Measurements from ENCODE around the gene FRY. TPM values are rescaled to one million over a fixed set of nuclear protein-coding genes. Genes with fewer than 3 reads are reported as not detected.

The FRY gene
- total RNA-seq, 4 donors from 2014 or later, result 21.1 to 89.7 (median 34.4) TPM

DNA sequence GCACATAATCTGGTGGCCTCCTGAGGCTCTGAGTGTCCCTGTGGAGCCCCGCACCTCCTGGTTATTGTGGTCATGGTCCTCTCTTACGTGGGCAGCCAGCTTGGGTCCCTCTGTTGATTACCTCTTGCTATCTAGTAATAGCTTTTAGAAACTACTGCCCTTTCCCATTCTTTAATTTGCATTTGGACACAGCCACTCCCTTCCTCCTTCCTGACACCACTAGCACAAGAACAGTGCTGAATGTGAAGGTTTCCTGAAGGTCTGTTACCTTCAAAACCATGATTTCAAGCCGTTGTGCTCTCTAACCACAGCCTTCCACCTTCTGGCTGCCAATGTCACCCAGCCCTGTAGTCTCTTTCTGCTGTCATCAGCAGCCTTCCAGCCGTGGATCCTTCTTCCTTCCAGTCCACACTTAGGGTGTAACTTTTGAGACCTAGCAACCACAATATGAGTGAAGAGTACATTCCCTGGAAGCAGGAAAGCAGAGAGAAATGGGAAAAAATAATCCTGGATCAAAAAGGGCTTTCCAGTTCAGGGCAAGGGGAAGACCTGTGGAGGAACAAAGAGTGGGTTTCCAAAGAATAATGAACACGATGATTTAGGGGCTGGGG is 130.9 kb downstream of the FRY start:
- ATAC-seq (ENCODE audit: low FRiP score) (no peak), DNase-seq (ENCODE audit: low spot score) (no peak)
- TF ChIP-seq, protein P1, sequence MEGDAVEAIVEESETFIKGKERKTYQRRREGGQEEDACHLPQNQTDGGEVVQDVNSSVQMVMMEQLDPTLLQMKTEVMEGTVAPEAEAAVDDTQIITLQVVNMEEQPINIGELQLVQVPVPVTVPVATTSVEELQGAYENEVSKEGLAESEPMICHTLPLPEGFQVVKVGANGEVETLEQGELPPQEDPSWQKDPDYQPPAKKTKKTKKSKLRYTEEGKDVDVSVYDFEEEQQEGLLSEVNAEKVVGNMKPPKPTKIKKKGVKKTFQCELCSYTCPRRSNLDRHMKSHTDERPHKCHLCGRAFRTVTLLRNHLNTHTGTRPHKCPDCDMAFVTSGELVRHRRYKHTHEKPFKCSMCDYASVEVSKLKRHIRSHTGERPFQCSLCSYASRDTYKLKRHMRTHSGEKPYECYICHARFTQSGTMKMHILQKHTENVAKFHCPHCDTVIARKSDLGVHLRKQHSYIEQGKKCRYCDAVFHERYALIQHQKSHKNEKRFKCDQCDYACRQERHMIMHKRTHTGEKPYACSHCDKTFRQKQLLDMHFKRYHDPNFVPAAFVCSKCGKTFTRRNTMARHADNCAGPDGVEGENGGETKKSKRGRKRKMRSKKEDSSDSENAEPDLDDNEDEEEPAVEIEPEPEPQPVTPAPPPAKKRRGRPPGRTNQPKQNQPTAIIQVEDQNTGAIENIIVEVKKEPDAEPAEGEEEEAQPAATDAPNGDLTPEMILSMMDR (IDR thresholded peaks at IDR 0.05), result no peak

DNA sequence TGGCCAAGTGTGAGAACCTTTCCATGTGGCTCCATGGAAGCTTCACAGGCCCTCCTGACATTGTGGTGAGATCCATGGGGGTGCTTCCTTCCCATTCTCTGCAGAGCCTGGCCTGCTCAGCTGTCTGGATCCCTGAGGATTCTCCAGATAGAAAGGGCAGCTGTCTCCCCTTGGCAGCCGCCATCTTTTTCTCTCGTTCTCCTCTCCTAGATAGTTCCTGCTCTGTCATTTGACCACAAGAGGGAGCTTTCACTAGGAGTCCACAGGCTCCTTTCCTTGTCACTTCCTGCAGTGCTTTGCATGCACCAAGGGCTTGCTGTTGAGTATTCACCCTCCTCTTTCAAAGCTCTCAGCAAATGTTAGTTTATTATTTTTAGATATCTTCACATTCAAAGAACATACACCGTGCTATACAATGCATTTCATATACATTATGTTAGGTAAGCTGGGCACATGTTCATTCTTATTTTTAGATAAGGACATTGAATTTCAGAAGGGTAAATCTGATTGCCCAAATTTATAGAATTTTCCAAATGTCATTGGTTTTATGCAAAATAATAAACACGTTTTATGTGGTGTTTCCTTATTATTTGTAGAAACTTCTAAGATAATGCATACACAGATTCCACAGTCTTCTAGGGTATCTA is 133.2 kb downstream of the FRY start:
- TF ChIP-seq, protein P1 (IDR thresholded peaks at IDR 0.05), result no peak
- DNase-seq (ENCODE audit: low spot score) (no peak), ATAC-seq (ENCODE audit: low FRiP score) (no peak)

DNA sequence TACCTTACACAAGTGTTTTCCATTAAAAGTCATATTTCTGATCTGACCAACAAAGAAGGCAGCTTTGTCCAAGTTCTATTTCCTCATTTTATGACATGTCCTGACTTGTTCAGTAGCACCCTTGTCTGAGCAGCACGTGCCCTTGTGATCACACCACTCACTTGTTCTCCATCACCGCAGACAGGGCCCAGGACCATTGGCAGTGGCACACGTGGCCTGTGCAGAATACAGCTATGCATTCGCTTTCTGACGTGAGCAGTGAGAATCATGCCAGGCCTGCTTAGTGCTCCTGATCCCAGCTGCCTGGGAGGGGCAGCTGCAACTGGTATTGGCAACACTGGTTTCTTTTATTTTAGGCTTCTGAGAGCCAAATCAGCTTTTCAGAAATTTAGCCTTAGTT is 134.2 kb downstream of the FRY start:
- ATAC-seq (ENCODE audit: low FRiP score) (no peak), DNase-seq (ENCODE audit: low spot score) (no peak)
- TF ChIP-seq, protein P1 (IDR thresholded peaks at IDR 0.05), result no peak

DNA sequence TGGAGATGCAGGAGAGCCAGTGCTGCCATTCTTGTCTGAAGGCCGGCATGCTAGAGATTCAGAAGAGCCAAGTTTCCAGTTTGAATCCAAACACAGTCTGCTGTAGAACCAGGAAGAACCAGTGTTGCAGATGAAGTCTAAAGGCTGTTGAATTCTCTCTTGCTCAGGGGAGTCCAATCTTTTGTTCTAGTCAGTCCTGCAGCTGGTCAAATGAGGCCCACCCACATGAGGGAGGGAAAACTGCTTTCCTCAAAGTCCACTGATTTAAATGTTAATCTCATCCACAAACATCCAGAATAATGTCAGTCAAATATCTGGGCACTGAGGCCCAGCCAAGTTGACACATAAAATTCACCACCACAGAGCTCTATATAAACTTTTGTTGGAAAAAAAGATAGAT is 136.6 kb downstream of the FRY start:
- TF ChIP-seq, protein P1 (IDR thresholded peaks at IDR 0.05), result no peak
- no peak for ATAC-seq (ENCODE audit: low FRiP score)
- no peak for DNase-seq (ENCODE audit: low spot score)

DNA sequence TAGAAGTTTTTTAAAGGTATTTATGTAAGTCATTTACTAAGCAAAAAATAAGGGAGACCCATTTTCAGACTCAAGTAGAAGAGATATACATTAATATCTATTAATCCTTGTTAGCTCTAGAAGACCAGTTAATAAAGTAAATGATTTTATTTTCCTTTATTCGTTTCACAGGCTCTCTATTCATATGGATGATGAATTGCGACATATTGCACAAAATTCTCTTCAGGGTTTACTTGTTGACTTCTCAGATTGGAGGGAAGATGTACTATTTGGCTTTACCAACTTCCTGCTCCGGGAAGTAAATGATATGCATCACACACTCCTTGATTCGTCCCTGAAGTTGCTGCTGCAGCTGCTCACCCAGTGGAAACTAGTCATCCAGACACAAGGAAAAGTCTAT is 139.3 kb downstream of the FRY start:
- DNase-seq (ENCODE audit: low spot score) (no peak), ATAC-seq (ENCODE audit: low FRiP score) (no peak)
- TF ChIP-seq, protein P1 (IDR thresholded peaks at IDR 0.05), result no peak

DNA sequence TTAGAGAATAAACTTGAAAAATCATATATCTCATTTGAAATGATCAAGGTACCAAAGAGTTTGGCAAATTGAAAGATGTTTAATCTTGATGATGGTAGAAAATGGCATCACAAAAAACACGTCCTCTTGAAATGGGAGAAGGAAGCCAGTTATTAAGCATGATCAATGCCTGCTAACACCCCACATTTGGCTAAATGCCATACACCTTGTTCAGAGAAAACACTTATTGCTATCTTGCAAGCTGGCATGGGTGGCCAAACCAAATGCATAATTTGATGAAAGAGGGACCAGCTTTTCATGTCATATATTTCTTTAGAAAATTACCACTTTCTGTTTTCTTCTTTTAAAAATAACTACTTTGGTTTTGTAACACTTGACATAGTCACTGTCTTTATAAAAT is 142.3 kb downstream of the FRY start:
- DNase-seq (ENCODE audit: low spot score) (no peak), ATAC-seq (ENCODE audit: low FRiP score) (no peak)
- TF ChIP-seq, protein P1 (IDR thresholded peaks at IDR 0.05), result no peak

DNA sequence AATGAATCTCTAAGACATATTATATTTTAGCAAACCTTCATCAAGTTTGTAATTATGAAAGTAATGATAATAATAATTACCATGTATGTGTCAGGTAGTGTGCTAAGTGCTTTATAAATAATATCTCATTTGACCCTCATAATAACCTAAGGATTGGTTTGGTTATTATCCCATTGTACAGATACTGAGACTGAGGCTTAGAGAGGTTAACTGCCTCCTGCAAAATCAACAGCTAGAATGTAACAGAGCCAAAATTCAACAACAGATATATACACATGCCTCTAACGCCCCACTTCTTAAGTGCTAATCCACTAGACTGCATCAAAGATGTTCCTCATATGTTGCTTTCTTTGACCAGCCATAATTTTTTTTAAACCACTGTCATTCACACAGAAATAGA is 142.8 kb downstream of the FRY start:
- DNase-seq (ENCODE audit: low spot score), result no peak
- no peak for ATAC-seq (ENCODE audit: low FRiP score)
- TF ChIP-seq, protein P1 (IDR thresholded peaks at IDR 0.05), result no peak

All from omental fat pad (tissue), 4 donors.